ENCODE data around the gene NFIB. TPM values are rescaled to one million over a fixed set of nuclear protein-coding genes. Genes with fewer than 3 reads are reported as not detected.

NFIB gene
- total and polyA plus RNA-seq, 7 experiments from 2014 or later, result 0.32 TPM; not detected in 6

- Mint-ChIP-seq H3K4me3 (no peak overlapping the region), H3K4me1 (no peaks in the 10 kb centered on the region), H3K9me3 (peaks cover 0 to 4% (median 0%) of the 10 kb centered on the region in 11 donors), H3K27ac (no peak overlapping the region), H3K36me3 (no peaks in the 10 kb centered on the region), H3K27me3 (peaks cover 31 to 51% (median 48%) of the 10 kb centered on the region in 5 donors)
- no peak for ATAC-seq
- no peak overlapping the region for H3K27ac ChIP-seq (ENCODE audit: low read depth, low read length)
- ChIA-PET POLR2A (no interaction called here), CTCF (no interaction called here)
- H3K4me1 ChIP-seq (ENCODE audit: control insufficient read depth in 2 of 2, insufficient read depth in 2 of 2, low read length in 2 of 2), result no peaks in the 10 kb centered on the region
- no peaks in the 10 kb centered on the region for H3K36me3 ChIP-seq (ENCODE audit: control insufficient read depth in 2 of 3, insufficient read depth in 3 of 3, low read length in 3 of 3)
- no peaks in the 10 kb centered on the region for H3K27me3 ChIP-seq (ENCODE audit: control insufficient read depth in 2 of 2, insufficient read depth in 2 of 2, low read length in 2 of 2)
- no peak for DNase-seq
- no peaks in the 10 kb centered on the region for H3K9me3 ChIP-seq (ENCODE audit: control insufficient read depth in 2 of 3, low read length in 3 of 3)
- intact Hi-C loops (cut with micrococcal nuclease), result no loop called here
- no peak overlapping the region for H3K4me3 ChIP-seq (ENCODE audit: low read length)
Measured at GRCh38 chr9:14302405-14302804, 11.5 kb downstream of the NFIB start.

- peaks cover 0 to 2% (median 0%) of the 10 kb centered on the region in 11 donors for H3K9me3 Mint-ChIP-seq
- no peak overlapping the region for H3K4me3 Mint-ChIP-seq
- Histone ChIP-seq H3K36me3 (ENCODE audit: control insufficient read depth in 2 of 3, insufficient read depth in 3 of 3, low read length in 3 of 3) (no peaks in the 10 kb centered on the region), H3K4me1 (ENCODE audit: control insufficient read depth in 2 of 2, insufficient read depth in 2 of 2, low read length in 2 of 2) (no peaks in the 10 kb centered on the region), H3K9me3 (ENCODE audit: control insufficient read depth in 2 of 3, low read length in 3 of 3) (no peaks in the 10 kb centered on the region), H3K27me3 (ENCODE audit: control insufficient read depth in 2 of 2, insufficient read depth in 2 of 2, low read length in 2 of 2) (no peaks in the 10 kb centered on the region), H3K27ac (ENCODE audit: low read depth, low read length) (no peak overlapping the region), H3K4me3 (ENCODE audit: low read length) (no peak overlapping the region)
- no peaks in the 10 kb centered on the region for H3K36me3 Mint-ChIP-seq
- H3K4me1 Mint-ChIP-seq, result no peaks in the 10 kb centered on the region
- peaks cover 26 to 50% (median 46%) of the 10 kb centered on the region in 5 donors for H3K27me3 Mint-ChIP-seq
- DNase-seq (no peak), ATAC-seq (no peak)
- H3K27ac Mint-ChIP-seq, result no peak overlapping the region
- ChIA-PET CTCF (no interaction called here), POLR2A (no interaction called here)
- intact Hi-C loops (cut with micrococcal nuclease), result no loop called here
Measured at GRCh38 chr9:14301583-14302021, 12.3 kb downstream of the NFIB start.

DNA sequence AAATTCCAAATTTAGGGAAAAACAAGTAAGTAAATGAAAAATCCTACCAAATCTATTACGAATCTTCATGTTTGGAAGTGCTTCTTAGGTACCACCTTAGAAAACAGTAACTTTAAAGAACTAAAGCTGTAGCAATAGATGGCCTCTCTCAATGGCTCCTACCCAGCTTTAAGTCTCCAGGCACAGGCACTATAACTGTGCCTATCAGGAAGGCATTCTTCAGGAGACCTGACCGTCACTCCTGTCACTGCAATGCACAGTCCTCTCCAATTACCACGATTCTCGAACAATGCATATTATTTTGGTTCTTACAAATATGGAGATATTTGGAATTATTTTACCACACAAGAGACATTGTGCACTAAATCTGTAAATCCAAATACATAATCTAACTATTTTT lies 12.9 kb downstream of the NFIB start:
- H3K4me3 Mint-ChIP-seq, result no peak overlapping the region
- H3K27me3 Mint-ChIP-seq, result peaks cover 26 to 50% (median 45%) of the 10 kb centered on the region in 5 donors
- Histone ChIP-seq H3K27ac (ENCODE audit: low read depth, low read length) (no peak overlapping the region), H3K4me3 (ENCODE audit: low read length) (no peak overlapping the region), H3K27me3 (ENCODE audit: control insufficient read depth in 2 of 2, insufficient read depth in 2 of 2, low read length in 2 of 2) (no peaks in the 10 kb centered on the region), H3K9me3 (ENCODE audit: control insufficient read depth in 2 of 3, low read length in 3 of 3) (no peaks in the 10 kb centered on the region), H3K4me1 (ENCODE audit: control insufficient read depth in 2 of 2, insufficient read depth in 2 of 2, low read length in 2 of 2) (no peaks in the 10 kb centered on the region), H3K36me3 (ENCODE audit: control insufficient read depth in 2 of 3, insufficient read depth in 3 of 3, low read length in 3 of 3) (no peaks in the 10 kb centered on the region)
- ChIA-PET POLR2A (no interaction called here), CTCF (no interaction called here)
- H3K36me3 Mint-ChIP-seq, result no peaks in the 10 kb centered on the region
- intact Hi-C loops (cut with micrococcal nuclease), result no loop called here
- ATAC-seq, result no peak
- no peak overlapping the region for H3K27ac Mint-ChIP-seq
- peaks cover 0 to 2% (median 0%) of the 10 kb centered on the region in 11 donors for H3K9me3 Mint-ChIP-seq
- no peak for DNase-seq
- H3K4me1 Mint-ChIP-seq, result no peaks in the 10 kb centered on the region

DNA sequence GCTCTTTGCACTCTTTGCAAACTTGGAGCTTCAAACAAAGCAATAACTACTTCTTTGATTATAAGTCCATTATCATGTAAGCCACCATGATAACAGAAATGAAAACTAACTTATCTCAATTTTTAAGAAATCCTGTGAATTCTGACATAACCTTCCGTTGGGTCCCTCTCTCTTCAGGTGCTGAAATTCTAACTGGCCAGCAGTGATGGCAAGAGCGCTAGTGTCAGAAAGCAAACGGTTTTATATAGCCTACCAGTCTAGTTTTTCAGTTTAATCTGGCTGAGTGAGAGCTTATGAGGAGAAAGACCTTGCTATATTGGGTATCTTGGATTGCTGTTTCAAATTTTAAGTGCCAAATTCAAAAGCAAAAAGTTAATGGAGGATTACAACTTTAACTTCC lies 13.4 kb downstream of the NFIB start:
- Histone ChIP-seq H3K36me3 (ENCODE audit: control insufficient read depth in 2 of 3, insufficient read depth in 3 of 3, low read length in 3 of 3) (no peaks in the 10 kb centered on the region), H3K4me1 (ENCODE audit: control insufficient read depth in 2 of 2, insufficient read depth in 2 of 2, low read length in 2 of 2) (no peaks in the 10 kb centered on the region), H3K27me3 (ENCODE audit: control insufficient read depth in 2 of 2, insufficient read depth in 2 of 2, low read length in 2 of 2) (no peaks in the 10 kb centered on the region), H3K27ac (ENCODE audit: low read depth, low read length) (no peak overlapping the region), H3K9me3 (ENCODE audit: control insufficient read depth in 2 of 3, low read length in 3 of 3) (no peaks in the 10 kb centered on the region), H3K4me3 (ENCODE audit: low read length) (no peak overlapping the region)
- no peak overlapping the region for H3K4me3 Mint-ChIP-seq
- H3K9me3 Mint-ChIP-seq, result peaks cover 0 to 3% (median 0%) of the 10 kb centered on the region in 11 donors
- DNase-seq (no peak), ATAC-seq (no peak)
- POLR2A ChIA-PET, result no interaction called here
- no peaks in the 10 kb centered on the region for H3K4me1 Mint-ChIP-seq
- H3K27ac Mint-ChIP-seq, result no peak overlapping the region
- intact Hi-C loops (cut with micrococcal nuclease), result no loop called here
- H3K27me3 Mint-ChIP-seq, result peaks cover 26 to 54% (median 45%) of the 10 kb centered on the region in 5 donors
- H3K36me3 Mint-ChIP-seq, result no peaks in the 10 kb centered on the region
- CTCF ChIA-PET, result no interaction called here

- intact Hi-C loops (cut with micrococcal nuclease), result no loop called here
- Histone ChIP-seq H3K9me3 (ENCODE audit: control insufficient read depth in 2 of 3, low read length in 3 of 3) (no peaks in the 10 kb centered on the region), H3K4me1 (ENCODE audit: control insufficient read depth in 2 of 2, insufficient read depth in 2 of 2, low read length in 2 of 2) (no peaks in the 10 kb centered on the region), H3K27me3 (ENCODE audit: control insufficient read depth in 2 of 2, insufficient read depth in 2 of 2, low read length in 2 of 2) (no peaks in the 10 kb centered on the region), H3K4me3 (ENCODE audit: low read length) (no peak overlapping the region), H3K36me3 (ENCODE audit: control insufficient read depth in 2 of 3, insufficient read depth in 3 of 3, low read length in 3 of 3) (no peaks in the 10 kb centered on the region), H3K27ac (ENCODE audit: low read depth, low read length) (no peak overlapping the region)
- Mint-ChIP-seq H3K36me3 (no peaks in the 10 kb centered on the region), H3K27ac (no peak overlapping the region), H3K4me1 (no peaks in the 10 kb centered on the region), H3K9me3 (peaks cover 0 to 5% (median 0%) of the 10 kb centered on the region in 11 donors), H3K27me3 (peaks cover 20 to 51% (median 40%) of the 10 kb centered on the region in 5 donors), H3K4me3 (no peak overlapping the region)
- ATAC-seq (no peak), DNase-seq (no peak)
- ChIA-PET CTCF (no interaction called here), POLR2A (no interaction called here)
Measured at GRCh38 chr9:14300040-14300439, 13.9 kb downstream of the NFIB start.

GRCh38 chr9:14298601-14299022 lies 15.3 kb downstream of the NFIB start:
- CTCF ChIA-PET, result no interaction called here
- no peaks in the 10 kb centered on the region for H3K36me3 Mint-ChIP-seq

GRCh38 chr9:14296495-14297113 lies 17.3 kb downstream of the NFIB start:
- ATAC-seq, result no peak
- Mint-ChIP-seq H3K27me3 (peaks cover 4 to 37% (median 27%) of the 10 kb centered on the region in 5 donors), H3K36me3 (no peaks in the 10 kb centered on the region), H3K9me3 (peaks cover 0 to 5% (median 0%) of the 10 kb centered on the region in 11 donors), H3K4me3 (no peak overlapping the region), H3K4me1 (no peaks in the 10 kb centered on the region), H3K27ac (no peak overlapping the region)
- POLR2A ChIA-PET, result no interaction called here
- H3K36me3 ChIP-seq (ENCODE audit: control insufficient read depth in 2 of 3, insufficient read depth in 3 of 3, low read length in 3 of 3), result no peaks in the 10 kb centered on the region
- intact Hi-C loops (cut with micrococcal nuclease), result no loop called here
- no peaks in the 10 kb centered on the region for H3K9me3 ChIP-seq (ENCODE audit: control insufficient read depth in 2 of 3, low read length in 3 of 3)
- no peak for DNase-seq
- no peaks in the 10 kb centered on the region for H3K4me1 ChIP-seq (ENCODE audit: control insufficient read depth in 2 of 2, insufficient read depth in 2 of 2, low read length in 2 of 2)
- H3K27ac ChIP-seq (ENCODE audit: low read depth, low read length), result no peak overlapping the region
- CTCF ChIA-PET, result no interaction called here
- no peaks in the 10 kb centered on the region for H3K27me3 ChIP-seq (ENCODE audit: control insufficient read depth in 2 of 2, insufficient read depth in 2 of 2, low read length in 2 of 2)
- no peak overlapping the region for H3K4me3 ChIP-seq (ENCODE audit: low read length)

More at GRCh38 chr9:14298601-14299022, 15.3 kb downstream of the NFIB start:
- ATAC-seq (no peak), DNase-seq (no peak)
- POLR2A ChIA-PET, result no interaction called here
- intact Hi-C loops (cut with micrococcal nuclease), result no loop called here
- H3K4me1 ChIP-seq (ENCODE audit: control insufficient read depth in 2 of 2, insufficient read depth in 2 of 2, low read length in 2 of 2), result no peaks in the 10 kb centered on the region
- H3K4me3 ChIP-seq (ENCODE audit: low read length), result no peak overlapping the region
- no peak overlapping the region for H3K27ac ChIP-seq (ENCODE audit: low read depth, low read length)
- Mint-ChIP-seq H3K27me3 (peaks cover 14 to 48% (median 34%) of the 10 kb centered on the region in 5 donors), H3K4me3 (no peak overlapping the region), H3K27ac (no peak overlapping the region), H3K4me1 (no peaks in the 10 kb centered on the region), H3K9me3 (peaks cover 0 to 5% (median 0%) of the 10 kb centered on the region in 11 donors)
- no peaks in the 10 kb centered on the region for H3K36me3 ChIP-seq (ENCODE audit: control insufficient read depth in 2 of 3, insufficient read depth in 3 of 3, low read length in 3 of 3)
- H3K9me3 ChIP-seq (ENCODE audit: control insufficient read depth in 2 of 3, low read length in 3 of 3), result no peaks in the 10 kb centered on the region
- H3K27me3 ChIP-seq (ENCODE audit: control insufficient read depth in 2 of 2, insufficient read depth in 2 of 2, low read length in 2 of 2), result no peaks in the 10 kb centered on the region

Data from naive thymus-derived CD4-positive, alpha-beta T cell (primary cell).